HepG2 (cell line): ENCODE results near the gene FAM53B. TPM values are rescaled to one million over a fixed set of nuclear protein-coding genes. Genes with fewer than 3 reads are reported as not detected.
A peak's percentile ranks its signal among the peaks of the same experiment; 100 is the strongest.

Experiments used
- ATAC-seq: fragments of 200-7000 bp; cut with Tn5 transposase; 3 replicates; pipeline ENCODE4 v1.9.1; 2020; ENCODE audit warnings: mild to moderate bottlenecking, moderate library complexity
- BruUV-seq: library from RNA; stranded (reverse); fragments of 400-500 nt; replicated peaks from 2 replicates; lab custom pipeline; 2021; lab: Mats Ljungman, UMichigan
- CTCF ChIA-PET: fragments of 300-600 bp; formaldehyde crosslinking; extraction: SDS; loops from one replicate; lab custom pipeline; 2021; ENCODE audit warnings: low total read pairs, inconsistent platforms, low intra/inter-chr PET ratio; lab: Yijun Ruan, JAX
- POLR2A ChIA-PET: fragments of 350-600 bp; sonication (Branson Sonifier 250); formaldehyde crosslinking; loops from one replicate; lab custom pipeline; 2020; ENCODE audit warnings: antibody characterized with exemption, inconsistent platforms; lab: Yijun Ruan, JAX
- DNase-seq: peaks from one replicate; pipeline ENCODE4 v3.0.0-alpha.2; 2015; ENCODE audit warnings: low spot score
- FAIRE-seq: peaks from 3 replicates; lab custom pipeline; 2011; peaks lifted over from hg19 to GRCh38; lab: Jason Lieb, UNC
- H2AFZ ChIP-seq: one replicate; pipeline ENCODE4 v1.6.1; 2011; ENCODE audit warnings: low read length, inconsistent platforms
- H3K27ac ChIP-seq: fragments of 300-600 bp; 3 replicates; pipeline ENCODE4 v1.8.0; 2011; ENCODE audit warnings: mixed run types, mild to moderate bottlenecking, mixed read lengths, low read length, inconsistent platforms; ENCODE audit not compliant: insufficient read depth; ENCODE audit errors: extremely low read length
- H3K27me3 ChIP-seq, 2 experiments: fragments of 200-600 bp in 1 of 2; 2 replicates in 1 of 2; 3 replicates in 1 of 2; pipeline versions ENCODE4 v1.6.0 to v1.8.0; 2011; ENCODE audit warnings: low read length in 2 of 2, mild to moderate bottlenecking in 2 of 2, moderate library complexity in 2 of 2, inconsistent platforms in 1 of 2; ENCODE audit not compliant: insufficient read depth in 2 of 2, control insufficient read depth in 1 of 2
- H3K36me3 ChIP-seq, 2 experiments: fragments of 200-600 bp in 1 of 2; replicated peaks in 1 of 2; 2 replicates in 1 of 2; 3 replicates in 1 of 2; pipeline versions ENCODE4 v1.5.1 to v1.8.0; 2011; ENCODE audit warnings: low read length in 2 of 2, inconsistent platforms in 1 of 2; ENCODE audit not compliant: insufficient read depth in 2 of 2, control insufficient read depth in 1 of 2
- H3K4me1 ChIP-seq: 2 replicates; pipeline ENCODE4 v1.5.1; 2012; ENCODE audit warnings: low read length, inconsistent platforms; ENCODE audit not compliant: insufficient read depth
- H3K4me2 ChIP-seq: 2 replicates; pipeline ENCODE4 v1.6.0; 2011; ENCODE audit warnings: low read depth, low read length, inconsistent platforms
- H3K4me3 ChIP-seq, 3 experiments: fragments of 200-600 bp in 1 of 3; sonication (generic), shearing (Covaris generic) in 1 of 3; replicated peaks in 1 of 3; 2 replicates each; pipeline ENCODE4 v1.5.1; 2011 to 2016; ENCODE audit warnings: low read length in 3 of 3, inconsistent platforms in 2 of 3, low read depth in 2 of 3, mild to moderate bottlenecking in 2 of 3, control low read depth in 1 of 3, mixed read lengths in 1 of 3; ENCODE audit not compliant: insufficient read depth in 1 of 3
- H3K79me2 ChIP-seq: one replicate; pipeline ENCODE4 v1.6.1; 2011; ENCODE audit warnings: low read length, inconsistent platforms; ENCODE audit not compliant: insufficient read depth
- H3K9ac ChIP-seq: 2 replicates; pipeline ENCODE4 v1.6.0; 2011; ENCODE audit warnings: mild to moderate bottlenecking, low read depth, low read length, inconsistent platforms; ENCODE audit not compliant: insufficient read depth
- H3K9me3 ChIP-seq: 2 replicates; pipeline ENCODE4 v1.5.1; 2012; ENCODE audit warnings: mild to moderate bottlenecking, low read length
- H4K20me1 ChIP-seq: 2 replicates; pipeline ENCODE4 v1.6.0; 2011; ENCODE audit warnings: inconsistent platforms, mild to moderate bottlenecking, low read length, moderate library complexity; ENCODE audit not compliant: insufficient read depth
- HMG20B ChIP-seq: conservative IDR thresholded peaks from 2 replicates; pipeline ENCODE4 v1.6.1; 2016; ENCODE audit warnings: missing genetic modification reagents, missing compliant biosample characterization
- REXO4 ChIP-seq: sonication (generic); formaldehyde crosslinking; IDR thresholded peaks from 2 replicates; pipeline ENCODE4 v1.8.0; 2022; ENCODE audit warnings: missing genetic modification reagents, mild to moderate bottlenecking, borderline replicate concordance
- SIN3A ChIP-seq: IDR thresholded peaks from 2 replicates; pipeline ENCODE4 v1.6.1; 2011; ENCODE audit warnings: low read depth, mild to moderate bottlenecking, control low read depth, low read length, borderline replicate concordance
- ZFP82 ChIP-seq: sonication (generic); formaldehyde crosslinking; IDR thresholded peaks from 2 replicates; pipeline ENCODE4 v1.5.1; 2020; ENCODE audit warnings: mild to moderate bottlenecking, missing genetic modification reagents, borderline replicate concordance
- ZNF792 ChIP-seq: IDR thresholded peaks from 2 replicates; pipeline ENCODE4 v1.6.1; 2016
- WGBS: methylation state at CpG from one replicate; pipeline ENCODE4 v1.1.6; 2017; ENCODE audit warnings: low lambda C conversion rate; 5-methylcytosine and 5-hydroxymethylcytosine counted together
- in situ Hi-C: cut with HindIII; loops from 2 replicates; pipeline ENCODE4 v1.10.0; 2017; ENCODE audit warnings: low pct_unique_long_range_greater_than_20kb; ENCODE audit not compliant: extremely low pct_ligation_motif_present
- intact Hi-C: fragments of 100-400 bp; cut with micrococcal nuclease; formaldehyde crosslinking; loops from one replicate; pipeline ENCODE4 v1.10.0; 2022; ENCODE audit not compliant: unreplicated experiment
- polyA plus RNA-seq, 8 experiments: library from polyadenylated mRNA; depleted of rRNA in 3 of 8; stranded (reverse) in 7 of 8; unstranded in 1 of 8; fragments of >200 nt; fragmentation: Illumina TruSeq in 4 of 8; extraction: Trizol in 4 of 8; gene quantifications; 2 replicates each; pipeline versions ENCODE4 v1.2.1 to v1.2.3, GENCODE V29; 2011 to 2016; ENCODE audit warnings: low read depth in 4 of 8, missing spikeins in 1 of 8, mixed read lengths in 1 of 8; ENCODE audit not compliant: insufficient read depth in 1 of 8
- total RNA-seq, 5 experiments: library from RNA; depleted of rRNA; stranded (reverse); fragments of >200 nt; fragmentation: Illumina TruSeq; extraction: Trizol; gene quantifications; 2 replicates each; pipeline ENCODE4 v1.2.3, GENCODE V29; 2016; ENCODE audit warnings: low read depth in 1 of 5
- TF ChIP-seq, protein P1 (sequence below): IDR thresholded peaks from 2 replicates; pipeline ENCODE4 v1.6.1; 2016; ENCODE audit warnings: low read depth, control low read depth
- TF ChIP-seq, protein P2 (sequence below): sonication (generic); formaldehyde crosslinking; IDR thresholded peaks from 2 replicates; pipeline ENCODE4 v1.5.1; 2020; ENCODE audit warnings: missing genetic modification reagents, mild to moderate bottlenecking, borderline replicate concordance
- TF ChIP-seq, protein P3 (sequence below): sonication (generic); formaldehyde crosslinking; IDR thresholded peaks from 2 replicates; pipeline ENCODE4 v1.4.0; 2020; ENCODE audit warnings: low read depth, mild to moderate bottlenecking, missing genetic modification reagents
- TF ChIP-seq, protein P4 (sequence below): IDR thresholded peaks from 2 replicates; pipeline ENCODE4 v1.6.1; 2016; ENCODE audit warnings: low read depth, missing genetic modification reagents, missing compliant biosample characterization
- TF ChIP-seq, protein P5 (sequence below): IDR thresholded peaks from 2 replicates; pipeline ENCODE4 v1.6.1; 2016

Gene FAM53B
- total and polyA plus RNA-seq, 2 of the 13 experiments (the other 11 are each of a cell fraction or from before 2014, with no cell fraction given), result 6.4 to 19.3 TPM

DNA sequence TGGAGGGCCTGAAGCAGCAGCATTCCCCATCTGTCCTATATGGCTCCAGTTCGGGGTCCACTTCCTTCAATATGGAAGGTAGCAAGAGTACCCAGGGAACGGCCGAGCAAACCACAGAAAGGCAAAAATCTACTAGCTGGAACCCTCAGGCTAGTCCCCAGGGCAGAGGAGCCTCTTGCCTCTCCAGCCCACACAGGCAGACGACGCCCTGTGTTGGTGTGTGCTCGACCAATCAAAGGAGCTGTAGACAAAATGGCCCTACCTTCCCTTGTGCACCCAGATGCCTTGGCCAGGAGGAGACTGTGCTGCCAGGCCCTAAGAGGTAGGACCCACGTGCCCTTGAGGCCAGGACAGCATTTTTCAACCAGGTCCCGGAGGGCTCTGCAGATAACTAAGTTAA lies 91.5 kb downstream of the FAM53B start:
- Histone ChIP-seq H3K9ac (no peak overlapping the region), H3K4me2 (no peak overlapping the region), H3K27me3 (no peaks in the 10 kb centered on the region), H3K27ac (no peak overlapping the region), H3K9me3 (no peaks in the 10 kb centered on the region), H3K4me3 (no peak overlapping the region), H4K20me1 (no peaks in the 10 kb centered on the region), H3K4me1 (peaks cover 35% of the 10 kb centered on the region), H3K79me2 (no peaks in the 10 kb centered on the region), H3K36me3 (peaks cover 0 to 5% of the 10 kb centered on the region in 2 experiments; a peak in 2 of 5 replicates), H2AFZ (no peak overlapping the region)
- CTCF ChIA-PET, result no interaction called here
- POLR2A ChIA-PET, result no interaction called here
- ATAC-seq (0 out of 3 replicates have a peak, but pooled peaks have one; percentile 5), FAIRE-seq (no peak), DNase-seq (no peak)
- BruUV-seq, result no TSS peak
- in situ Hi-C loops, result no loop called here
- 80% methylated on average over 4 of the region's 8 CpGs for WGBS
- intact Hi-C loops, result no loop called here
- TF ChIP-seq SIN3A (no peak), ZFP82 (CRISPR knock-in tag) (no peak), REXO4 (CRISPR knock-in tag) (no peak), ZNF792 (no peak), HMG20B (CRISPR knock-in tag) (no peak)
- TF ChIP-seq, protein P1, sequence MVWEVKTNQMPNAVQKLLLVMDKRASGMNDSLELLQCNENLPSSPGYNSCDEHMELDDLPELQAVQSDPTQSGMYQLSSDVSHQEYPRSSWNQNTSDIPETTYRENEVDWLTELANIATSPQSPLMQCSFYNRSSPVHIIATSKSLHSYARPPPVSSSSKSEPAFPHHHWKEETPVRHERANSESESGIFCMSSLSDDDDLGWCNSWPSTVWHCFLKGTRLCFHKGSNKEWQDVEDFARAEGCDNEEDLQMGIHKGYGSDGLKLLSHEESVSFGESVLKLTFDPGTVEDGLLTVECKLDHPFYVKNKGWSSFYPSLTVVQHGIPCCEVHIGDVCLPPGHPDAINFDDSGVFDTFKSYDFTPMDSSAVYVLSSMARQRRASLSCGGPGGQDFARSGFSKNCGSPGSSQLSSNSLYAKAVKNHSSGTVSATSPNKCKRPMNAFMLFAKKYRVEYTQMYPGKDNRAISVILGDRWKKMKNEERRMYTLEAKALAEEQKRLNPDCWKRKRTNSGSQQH (CRISPR knock-in tag), result no peak
- TF ChIP-seq, protein P2, sequence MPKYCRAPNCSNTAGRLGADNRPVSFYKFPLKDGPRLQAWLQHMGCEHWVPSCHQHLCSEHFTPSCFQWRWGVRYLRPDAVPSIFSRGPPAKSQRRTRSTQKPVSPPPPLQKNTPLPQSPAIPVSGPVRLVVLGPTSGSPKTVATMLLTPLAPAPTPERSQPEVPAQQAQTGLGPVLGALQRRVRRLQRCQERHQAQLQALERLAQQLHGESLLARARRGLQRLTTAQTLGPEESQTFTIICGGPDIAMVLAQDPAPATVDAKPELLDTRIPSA (CRISPR knock-in tag), result no peak
- TF ChIP-seq, protein P3, sequence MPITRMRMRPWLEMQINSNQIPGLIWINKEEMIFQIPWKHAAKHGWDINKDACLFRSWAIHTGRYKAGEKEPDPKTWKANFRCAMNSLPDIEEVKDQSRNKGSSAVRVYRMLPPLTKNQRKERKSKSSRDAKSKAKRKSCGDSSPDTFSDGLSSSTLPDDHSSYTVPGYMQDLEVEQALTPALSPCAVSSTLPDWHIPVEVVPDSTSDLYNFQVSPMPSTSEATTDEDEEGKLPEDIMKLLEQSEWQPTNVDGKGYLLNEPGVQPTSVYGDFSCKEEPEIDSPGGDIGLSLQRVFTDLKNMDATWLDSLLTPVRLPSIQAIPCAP (CRISPR knock-in tag), result no peak
- TF ChIP-seq, protein P4, sequence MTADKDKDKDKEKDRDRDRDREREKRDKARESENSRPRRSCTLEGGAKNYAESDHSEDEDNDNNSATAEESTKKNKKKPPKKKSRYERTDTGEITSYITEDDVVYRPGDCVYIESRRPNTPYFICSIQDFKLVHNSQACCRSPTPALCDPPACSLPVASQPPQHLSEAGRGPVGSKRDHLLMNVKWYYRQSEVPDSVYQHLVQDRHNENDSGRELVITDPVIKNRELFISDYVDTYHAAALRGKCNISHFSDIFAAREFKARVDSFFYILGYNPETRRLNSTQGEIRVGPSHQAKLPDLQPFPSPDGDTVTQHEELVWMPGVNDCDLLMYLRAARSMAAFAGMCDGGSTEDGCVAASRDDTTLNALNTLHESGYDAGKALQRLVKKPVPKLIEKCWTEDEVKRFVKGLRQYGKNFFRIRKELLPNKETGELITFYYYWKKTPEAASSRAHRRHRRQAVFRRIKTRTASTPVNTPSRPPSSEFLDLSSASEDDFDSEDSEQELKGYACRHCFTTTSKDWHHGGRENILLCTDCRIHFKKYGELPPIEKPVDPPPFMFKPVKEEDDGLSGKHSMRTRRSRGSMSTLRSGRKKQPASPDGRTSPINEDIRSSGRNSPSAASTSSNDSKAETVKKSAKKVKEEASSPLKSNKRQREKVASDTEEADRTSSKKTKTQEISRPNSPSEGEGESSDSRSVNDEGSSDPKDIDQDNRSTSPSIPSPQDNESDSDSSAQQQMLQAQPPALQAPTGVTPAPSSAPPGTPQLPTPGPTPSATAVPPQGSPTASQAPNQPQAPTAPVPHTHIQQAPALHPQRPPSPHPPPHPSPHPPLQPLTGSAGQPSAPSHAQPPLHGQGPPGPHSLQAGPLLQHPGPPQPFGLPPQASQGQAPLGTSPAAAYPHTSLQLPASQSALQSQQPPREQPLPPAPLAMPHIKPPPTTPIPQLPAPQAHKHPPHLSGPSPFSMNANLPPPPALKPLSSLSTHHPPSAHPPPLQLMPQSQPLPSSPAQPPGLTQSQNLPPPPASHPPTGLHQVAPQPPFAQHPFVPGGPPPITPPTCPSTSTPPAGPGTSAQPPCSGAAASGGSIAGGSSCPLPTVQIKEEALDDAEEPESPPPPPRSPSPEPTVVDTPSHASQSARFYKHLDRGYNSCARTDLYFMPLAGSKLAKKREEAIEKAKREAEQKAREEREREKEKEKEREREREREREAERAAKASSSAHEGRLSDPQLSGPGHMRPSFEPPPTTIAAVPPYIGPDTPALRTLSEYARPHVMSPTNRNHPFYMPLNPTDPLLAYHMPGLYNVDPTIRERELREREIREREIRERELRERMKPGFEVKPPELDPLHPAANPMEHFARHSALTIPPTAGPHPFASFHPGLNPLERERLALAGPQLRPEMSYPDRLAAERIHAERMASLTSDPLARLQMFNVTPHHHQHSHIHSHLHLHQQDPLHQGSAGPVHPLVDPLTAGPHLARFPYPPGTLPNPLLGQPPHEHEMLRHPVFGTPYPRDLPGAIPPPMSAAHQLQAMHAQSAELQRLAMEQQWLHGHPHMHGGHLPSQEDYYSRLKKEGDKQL (CRISPR knock-in tag), result no peak
- TF ChIP-seq, protein P5, sequence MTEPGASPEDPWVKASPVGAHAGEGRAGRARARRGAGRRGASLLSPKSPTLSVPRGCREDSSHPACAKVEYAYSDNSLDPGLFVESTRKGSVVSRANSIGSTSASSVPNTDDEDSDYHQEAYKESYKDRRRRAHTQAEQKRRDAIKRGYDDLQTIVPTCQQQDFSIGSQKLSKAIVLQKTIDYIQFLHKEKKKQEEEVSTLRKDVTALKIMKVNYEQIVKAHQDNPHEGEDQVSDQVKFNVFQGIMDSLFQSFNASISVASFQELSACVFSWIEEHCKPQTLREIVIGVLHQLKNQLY (CRISPR knock-in tag), result no peak
